Activated CD8-positive, alpha-beta memory T cell treated with anti-CD3 and anti-CD28 coated beads, Interleukin-2, amount 10 ng/mL, durations not matched to agents 7 days and 5 days (primary cell): ENCODE measurements around the gene RGL1. TPM values are rescaled to one million over a fixed set of nuclear protein-coding genes. Genes with fewer than 3 reads are reported as not detected.
"Not testable (repeated sequence)": the region's sequence is repeated elsewhere in the genome, so short reads cannot be mapped to it uniquely, and the experiment has no call there.

Experiments
- ATAC-seq: fragments of 150-1000 bp; cut with Tn5 transposase; one replicate; pipeline ENCODE4 v1.10.0; 2021; ENCODE audit warnings: moderate library complexity
- CTCF ChIA-PET: fragments of 350-600 bp; sonication (Branson Sonifier 250); formaldehyde crosslinking; loops from one replicate; lab custom pipeline; 2021; ENCODE audit warnings: antibody characterized with exemption; lab: Charles Lee
- DNase-seq: peaks from one replicate; pipeline ENCODE4 v3.0.0-alpha.2; 2020
- H3K27ac Mint-ChIP-seq: one replicate; pipeline ENCODE4 v1.8.0; 2021; ENCODE audit warnings: mild to moderate bottlenecking, mixed read lengths
- H3K27me3 Mint-ChIP-seq: one replicate; pipeline ENCODE4 v1.8.0; 2021; ENCODE audit warnings: mixed read lengths
- H3K36me3 Mint-ChIP-seq: one replicate; pipeline ENCODE4 v1.8.0; 2021; ENCODE audit warnings: mild to moderate bottlenecking, mixed read lengths
- H3K4me1 Mint-ChIP-seq: one replicate; pipeline ENCODE4 v1.8.0; 2021; ENCODE audit warnings: mixed read lengths
- H3K4me3 Mint-ChIP-seq: one replicate; pipeline ENCODE4 v1.8.0; 2021; ENCODE audit warnings: mild to moderate bottlenecking, moderate library complexity, mixed read lengths
- H3K9me3 Mint-ChIP-seq: one replicate; pipeline ENCODE4 v1.8.0; 2022; ENCODE audit warnings: low read depth, mixed read lengths
- total RNA-seq, 2 experiments: library from RNA; stranded (reverse); gene quantifications; one replicate each; pipeline ENCODE4 v1.2.3, GENCODE V29; 2021

The RGL1 gene
- total RNA-seq, 2 experiments from 2014 or later = 2.0 to 2.9 TPM

DNA sequence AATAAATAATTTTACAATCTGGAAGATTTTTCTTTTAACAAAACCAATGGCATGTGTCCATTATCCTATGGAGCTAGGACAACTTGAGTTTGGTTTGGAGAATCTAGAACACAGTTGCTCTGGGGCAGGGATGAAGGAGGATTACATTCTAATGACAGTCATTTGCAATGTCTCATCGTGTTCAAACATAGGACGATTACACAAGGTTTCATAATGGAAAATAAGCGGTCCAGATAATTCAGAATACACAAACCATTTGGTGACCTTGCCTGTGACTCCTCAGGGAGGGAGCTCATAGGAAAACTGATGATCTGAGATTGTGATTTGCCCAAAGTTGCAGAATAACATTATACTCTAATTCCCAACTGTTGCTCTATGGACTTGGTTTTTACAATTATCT lies 27.6 kb upstream of the RGL1 start:
- no peaks in the 10 kb centered on the region for H3K4me1 Mint-ChIP-seq
- no peak overlapping the region for H3K4me3 Mint-ChIP-seq
- no peak overlapping the region for H3K27ac Mint-ChIP-seq
- no peaks in the 10 kb centered on the region for H3K27me3 Mint-ChIP-seq
- peaks cover 16% of the 10 kb centered on the region for H3K9me3 Mint-ChIP-seq
- ATAC-seq (no peak), DNase-seq (no peak)
- peaks cover 4% of the 10 kb centered on the region for H3K36me3 Mint-ChIP-seq
- CTCF ChIA-PET = interaction anchor here (0.6 kb wide), 1 partner anchor 17 kb away, joined by 4 read pairs; no protein-coding TSS in a partner anchor

DNA sequence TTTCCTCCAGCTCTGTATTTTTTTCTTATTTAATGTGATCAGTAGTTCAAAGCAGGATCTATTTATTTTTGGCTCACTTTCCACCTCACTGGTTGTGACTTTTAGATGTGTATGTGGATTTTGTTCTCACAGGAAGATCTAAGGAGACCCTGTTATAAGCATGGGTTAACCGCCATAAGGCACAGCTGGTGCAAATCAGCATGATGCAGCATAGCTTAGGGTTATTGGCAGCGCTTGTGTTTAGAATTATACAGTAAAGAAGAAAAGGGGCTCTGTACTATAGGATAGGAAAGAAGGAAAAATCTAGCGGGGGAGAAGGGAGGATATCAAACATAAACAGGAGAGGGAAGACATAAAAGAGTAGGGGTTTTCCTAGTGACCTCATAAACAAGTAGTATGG lies 26.9 kb upstream of the RGL1 start:
- CTCF ChIA-PET = interaction anchor here (0.6 kb wide), 1 partner anchor 17 kb away, joined by 4 read pairs; no protein-coding TSS in a partner anchor
- ATAC-seq (no peak), DNase-seq (no peak)
- peaks cover 2% of the 10 kb centered on the region for H3K36me3 Mint-ChIP-seq
- H3K4me3 Mint-ChIP-seq = no peak overlapping the region
- H3K9me3 Mint-ChIP-seq = peaks cover 14% of the 10 kb centered on the region
- H3K27ac Mint-ChIP-seq = no peak overlapping the region
- H3K4me1 Mint-ChIP-seq = no peaks in the 10 kb centered on the region
- no peaks in the 10 kb centered on the region for H3K27me3 Mint-ChIP-seq

DNA sequence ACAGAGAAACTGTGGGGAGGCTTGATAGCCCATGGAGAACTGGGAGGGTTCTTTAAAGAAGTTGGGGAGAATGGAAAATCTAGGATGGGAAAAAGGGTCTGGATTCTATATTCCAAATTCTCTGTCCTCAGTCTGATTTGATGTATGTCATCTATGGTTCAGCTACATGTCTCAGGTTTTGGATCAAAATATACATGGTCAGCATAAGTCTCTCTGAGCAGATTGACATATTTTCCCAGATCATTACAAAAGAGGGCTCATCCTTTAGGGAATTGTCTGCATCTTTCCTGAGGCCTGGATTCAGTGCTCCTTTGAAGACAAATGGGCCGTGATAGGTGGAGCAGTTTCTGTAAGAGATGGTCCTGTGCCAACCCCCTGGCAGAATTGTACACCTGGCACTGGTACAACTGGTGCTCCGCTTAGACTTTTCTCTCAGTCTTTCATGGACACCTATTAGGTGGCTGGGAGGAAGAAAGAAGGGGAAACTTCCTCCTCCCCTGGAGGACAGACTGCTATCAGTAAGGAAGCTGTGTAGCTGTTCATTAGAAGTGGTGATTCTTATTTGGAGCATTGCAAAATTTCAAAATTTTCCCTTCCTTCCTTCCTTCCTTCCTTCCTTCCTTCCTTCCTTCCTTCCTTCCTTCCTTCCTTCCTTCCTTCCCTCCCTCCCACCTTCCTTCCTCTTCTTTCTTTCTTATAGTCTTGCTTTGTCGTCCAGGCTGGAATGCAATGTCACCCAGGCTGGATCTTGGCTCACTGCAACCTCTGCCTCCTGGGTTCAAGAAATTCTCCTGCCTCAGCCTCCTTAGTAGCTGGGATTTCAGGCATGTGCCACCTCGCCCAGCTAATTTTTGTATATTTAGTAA lies 26.1 kb upstream of the RGL1 start:
- Mint-ChIP-seq H3K4me3 (no peak overlapping the region), H3K27me3 (no peaks in the 10 kb centered on the region), H3K36me3 (peaks cover under 1% of the 10 kb centered on the region), H3K4me1 (no peaks in the 10 kb centered on the region), H3K27ac (no peak overlapping the region), H3K9me3 (peaks cover 11% of the 10 kb centered on the region)
- no peak for ATAC-seq
- DNase-seq = no peak
- CTCF ChIA-PET = no interaction called here

DNA sequence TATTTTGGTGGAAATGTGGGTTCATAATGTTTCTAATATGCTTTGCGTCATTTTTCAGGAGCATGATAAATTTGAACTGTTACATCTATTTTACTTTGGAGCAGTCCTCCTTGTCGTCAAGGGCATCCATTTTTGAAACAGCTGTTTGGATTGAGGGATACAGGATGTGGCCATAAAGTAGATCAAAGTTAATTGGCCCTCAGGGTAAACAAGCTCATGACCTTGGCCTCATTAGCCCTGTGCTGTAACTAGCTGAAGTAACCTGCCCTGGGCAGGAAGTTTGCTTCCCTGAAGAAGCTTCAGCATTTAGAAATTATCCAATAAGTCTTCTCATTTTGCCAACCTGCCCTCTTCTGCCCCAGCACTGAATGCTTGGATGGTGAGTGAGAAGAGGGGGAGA lies 24.8 kb upstream of the RGL1 start:
- CTCF ChIA-PET = interaction anchor here (0.6 kb wide), 1 partner anchor 106 kb away, joined by 3 read pairs; no protein-coding TSS in a partner anchor
- Mint-ChIP-seq H3K4me1 (no peaks in the 10 kb centered on the region), H3K9me3 (peaks cover 5% of the 10 kb centered on the region)

DNA sequence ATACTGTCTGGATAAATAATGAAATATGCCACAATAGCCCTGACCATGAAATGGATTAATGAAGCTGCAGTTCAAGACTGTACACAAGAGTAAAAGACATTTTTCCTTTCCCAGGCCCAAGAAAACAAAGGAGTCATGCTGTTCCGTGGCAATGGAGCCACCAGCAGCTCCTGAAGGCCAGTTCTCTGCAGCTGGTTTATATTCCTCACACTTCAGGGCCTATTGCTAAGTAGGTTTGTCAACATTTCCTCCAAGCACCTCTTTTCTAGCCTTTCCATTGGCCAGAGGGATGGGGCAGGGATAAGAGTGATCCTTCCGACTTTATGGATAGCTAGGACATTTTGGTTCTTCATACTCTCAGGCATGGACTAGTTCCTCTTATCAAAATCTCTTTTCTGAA lies 24.2 kb upstream of the RGL1 start:
- Mint-ChIP-seq H3K36me3 (no peaks in the 10 kb centered on the region), H3K27me3 (no peaks in the 10 kb centered on the region), H3K4me3 (no peak overlapping the region), H3K4me1 (no peaks in the 10 kb centered on the region), H3K27ac (no peak overlapping the region), H3K9me3 (peaks cover 3% of the 10 kb centered on the region)
- no peak for ATAC-seq
- CTCF ChIA-PET = no interaction called here
- no peak for DNase-seq

More for the DNA sequence above, 24.8 kb upstream of the RGL1 start:
- Mint-ChIP-seq H3K27me3 (no peaks in the 10 kb centered on the region), H3K36me3 (no peaks in the 10 kb centered on the region), H3K27ac (no peak overlapping the region), H3K4me3 (no peak overlapping the region)
- DNase-seq (no peak), ATAC-seq (no peak)

DNA sequence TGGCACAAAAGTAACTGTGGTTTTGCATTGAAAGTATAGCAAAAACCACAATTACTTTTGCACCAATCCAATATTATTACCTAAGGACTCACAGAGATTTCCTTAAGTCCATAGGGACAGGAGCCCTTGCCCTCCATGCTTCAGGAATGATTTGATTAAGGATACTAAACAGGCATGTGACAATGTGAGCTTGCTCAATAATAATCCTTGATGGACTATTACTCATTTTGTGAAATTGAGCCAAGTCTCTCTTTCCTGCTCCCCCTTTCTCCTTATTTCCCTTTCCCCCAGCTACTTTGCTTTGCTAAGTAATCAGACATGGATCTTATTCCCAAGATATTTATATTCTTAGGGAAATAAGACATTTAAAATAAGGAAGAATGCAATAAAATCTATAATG lies 21.6 kb upstream of the RGL1 start:
- Mint-ChIP-seq H3K27me3 (no peaks in the 10 kb centered on the region), H3K4me3 (no peak overlapping the region), H3K4me1 (no peaks in the 10 kb centered on the region), H3K9me3 (no peaks in the 10 kb centered on the region), H3K27ac (no peak overlapping the region), H3K36me3 (no peaks in the 10 kb centered on the region)
- CTCF ChIA-PET = no interaction called here
- DNase-seq (no peak), ATAC-seq (no peak)

DNA sequence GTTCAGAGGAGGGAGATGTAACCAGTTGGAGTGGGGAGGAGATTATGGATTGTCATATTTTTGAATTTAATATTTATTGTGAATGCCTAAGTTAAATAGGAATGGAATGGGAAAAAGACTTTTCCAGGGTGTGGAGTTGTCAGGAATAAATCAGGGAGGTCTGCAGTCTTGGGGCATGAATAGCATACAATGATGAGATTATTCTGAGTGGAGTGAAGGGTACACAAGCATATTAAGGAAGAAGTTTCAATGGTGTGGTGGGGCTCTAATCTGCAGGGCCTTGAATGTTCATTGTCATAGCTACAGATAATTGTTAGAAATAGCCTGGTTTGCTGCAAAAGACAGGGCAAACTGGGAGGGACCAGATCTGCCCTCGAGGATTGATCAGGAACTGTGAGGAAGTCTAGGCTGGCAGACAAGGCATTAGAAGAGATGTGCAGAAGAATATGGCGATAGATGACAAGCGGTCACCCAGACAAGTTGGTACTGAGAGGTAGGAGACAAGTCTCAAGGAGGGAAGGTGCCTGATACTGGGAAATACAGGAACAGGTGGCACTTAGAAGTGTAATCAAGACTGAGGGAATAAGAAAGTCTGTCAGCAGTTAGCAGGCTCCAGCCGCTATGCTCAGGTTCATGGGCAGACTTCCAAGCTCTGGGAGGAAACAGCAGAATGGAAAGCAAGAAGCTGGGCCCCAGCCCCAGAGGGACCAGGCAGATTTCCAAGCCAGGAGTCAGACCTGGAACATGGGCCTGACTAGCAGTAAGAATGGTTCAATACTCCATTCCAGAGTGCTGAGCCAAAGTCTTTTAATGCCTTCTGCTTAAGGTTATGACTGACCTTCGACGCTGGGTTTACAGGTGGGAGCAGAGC lies 20.9 kb upstream of the RGL1 start:
- CTCF ChIA-PET = no interaction called here
- ATAC-seq = no peak
- Mint-ChIP-seq H3K9me3 (no peaks in the 10 kb centered on the region), H3K27ac (no peak overlapping the region), H3K27me3 (no peaks in the 10 kb centered on the region), H3K4me3 (no peak overlapping the region), H3K36me3 (no peaks in the 10 kb centered on the region), H3K4me1 (no peaks in the 10 kb centered on the region)
- no peak for DNase-seq

DNA sequence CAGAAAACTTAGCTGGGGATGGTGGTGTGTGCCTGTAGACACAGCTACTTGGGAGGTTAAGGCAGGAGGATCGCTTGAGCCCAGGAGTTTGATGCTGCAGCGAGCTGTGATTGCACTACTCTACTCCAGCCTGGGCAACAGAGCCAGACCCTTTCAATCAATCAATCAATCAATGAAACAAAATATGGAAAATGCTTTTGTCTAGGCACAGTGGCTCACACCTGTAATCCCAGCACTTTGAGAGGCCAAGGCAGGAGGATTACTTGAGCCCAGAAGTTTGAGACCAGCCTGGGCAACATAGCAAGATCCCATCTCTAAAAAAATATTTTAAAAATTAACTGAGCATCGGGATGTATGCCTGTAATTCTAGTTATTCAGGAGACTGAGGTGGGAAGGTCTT lies 19.0 kb upstream of the RGL1 start:
- H3K4me3 Mint-ChIP-seq, H3K27me3 Mint-ChIP-seq, H3K27ac Mint-ChIP-seq, CTCF ChIA-PET, H3K9me3 Mint-ChIP-seq, H3K4me1 Mint-ChIP-seq, ATAC-seq, DNase-seq, H3K36me3 Mint-ChIP-seq: not testable (repeated sequence)

DNA sequence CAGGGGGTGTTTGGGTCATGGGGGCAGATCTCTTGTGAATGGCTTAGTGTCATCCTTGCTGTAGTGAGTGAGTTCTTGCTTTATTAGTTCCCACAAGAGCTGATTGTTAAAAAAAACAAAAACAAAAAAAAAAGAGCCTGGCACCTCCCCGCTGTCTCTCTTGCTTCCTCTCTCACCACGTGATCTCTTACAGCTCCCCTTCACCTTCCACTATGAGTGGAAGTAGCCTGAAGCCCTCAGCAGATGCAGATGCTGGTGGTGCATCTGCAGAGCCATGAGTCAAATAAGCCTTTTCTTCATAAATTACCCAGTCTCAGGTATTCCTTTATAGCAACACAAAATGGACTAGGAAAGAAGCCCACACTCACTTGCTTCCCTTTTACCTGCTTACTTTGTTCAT lies 17.2 kb upstream of the RGL1 start:
- DNase-seq (no peak), ATAC-seq (no peak)
- no peaks in the 10 kb centered on the region for H3K36me3 Mint-ChIP-seq
- H3K27me3 Mint-ChIP-seq = peaks cover 6% of the 10 kb centered on the region
- H3K27ac Mint-ChIP-seq = no peak overlapping the region
- peaks cover 3% of the 10 kb centered on the region for H3K9me3 Mint-ChIP-seq
- no peak overlapping the region for H3K4me3 Mint-ChIP-seq
- H3K4me1 Mint-ChIP-seq = no peaks in the 10 kb centered on the region
- CTCF ChIA-PET = no interaction called here

DNA sequence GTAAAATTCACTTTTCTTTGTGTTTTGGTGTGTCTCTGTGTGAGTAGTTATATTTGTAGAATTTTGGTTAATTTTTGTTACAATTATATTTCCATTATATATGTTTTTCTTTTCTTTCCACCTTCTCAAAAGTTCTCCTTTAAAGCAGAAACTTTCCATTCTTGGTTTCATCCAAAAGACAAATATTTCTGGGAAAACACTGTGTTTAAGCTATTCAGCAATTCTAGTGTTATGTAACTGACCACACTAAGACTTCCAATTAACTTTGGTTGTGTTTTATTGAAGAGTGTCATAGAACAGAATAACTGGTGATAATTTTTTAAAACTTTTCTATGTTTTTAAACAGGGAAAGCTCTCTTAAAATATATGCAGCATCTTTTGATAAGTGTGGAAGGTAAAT lies 13.6 kb upstream of the RGL1 start:
- Mint-ChIP-seq H3K36me3 (no peaks in the 10 kb centered on the region), H3K4me3 (no peak overlapping the region), H3K9me3 (peaks cover 3% of the 10 kb centered on the region), H3K4me1 (no peaks in the 10 kb centered on the region), H3K27ac (no peak overlapping the region), H3K27me3 (peaks cover 6% of the 10 kb centered on the region)
- DNase-seq (no peak), ATAC-seq (no peak)
- CTCF ChIA-PET = no interaction called here

DNA sequence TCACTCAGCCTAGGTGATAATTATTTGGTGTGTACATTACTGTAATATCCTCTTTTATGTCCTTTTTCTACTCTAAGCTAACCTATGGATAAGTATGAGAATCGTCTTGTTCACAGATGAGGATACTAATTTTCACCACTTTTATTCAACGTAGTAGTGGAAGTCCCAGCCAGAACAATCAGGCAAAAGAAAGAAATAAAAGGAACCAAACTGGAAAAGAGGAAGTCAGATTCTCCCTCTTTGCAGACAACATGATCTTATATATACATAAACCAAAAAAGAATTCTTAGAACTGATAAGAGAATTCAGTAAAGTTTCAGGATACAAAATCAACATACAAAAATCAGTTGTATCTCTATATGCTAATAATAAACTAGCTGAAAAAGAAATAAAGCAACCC lies 12.6 kb upstream of the RGL1 start:
- DNase-seq (no peak), ATAC-seq (no peak)
- no peaks in the 10 kb centered on the region for H3K4me1 Mint-ChIP-seq
- H3K9me3 Mint-ChIP-seq = peaks cover 3% of the 10 kb centered on the region
- CTCF ChIA-PET = no interaction called here
- H3K27me3 Mint-ChIP-seq = peaks cover 6% of the 10 kb centered on the region
- H3K27ac Mint-ChIP-seq = no peak overlapping the region
- no peak overlapping the region for H3K4me3 Mint-ChIP-seq
- no peaks in the 10 kb centered on the region for H3K36me3 Mint-ChIP-seq

DNA sequence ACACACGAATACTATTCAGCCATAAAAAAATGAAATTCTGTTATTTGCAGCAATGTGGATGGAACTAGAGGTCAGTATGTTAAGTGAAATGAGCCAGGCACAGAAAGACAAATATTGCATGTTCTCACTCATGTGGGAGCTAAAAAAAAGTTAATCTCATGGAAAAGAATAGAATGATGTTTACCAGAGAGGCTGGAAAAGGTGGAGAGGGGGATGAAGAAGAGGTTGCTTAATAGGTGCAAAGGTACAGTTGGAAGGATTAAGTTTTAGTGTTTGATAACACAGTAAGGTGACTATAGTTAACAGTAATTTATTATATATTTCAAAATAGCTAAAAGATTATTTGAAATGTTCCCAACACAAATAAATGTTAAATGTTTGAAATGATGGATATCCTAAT lies 10.8 kb upstream of the RGL1 start:
- no peak for DNase-seq
- no peaks in the 10 kb centered on the region for H3K36me3 Mint-ChIP-seq
- H3K4me3 Mint-ChIP-seq = no peak overlapping the region
- no peaks in the 10 kb centered on the region for H3K4me1 Mint-ChIP-seq
- ATAC-seq = no peak
- H3K27me3 Mint-ChIP-seq = peaks cover 6% of the 10 kb centered on the region
- CTCF ChIA-PET = no interaction called here
- peaks cover 3% of the 10 kb centered on the region for H3K9me3 Mint-ChIP-seq
- no peak overlapping the region for H3K27ac Mint-ChIP-seq

DNA sequence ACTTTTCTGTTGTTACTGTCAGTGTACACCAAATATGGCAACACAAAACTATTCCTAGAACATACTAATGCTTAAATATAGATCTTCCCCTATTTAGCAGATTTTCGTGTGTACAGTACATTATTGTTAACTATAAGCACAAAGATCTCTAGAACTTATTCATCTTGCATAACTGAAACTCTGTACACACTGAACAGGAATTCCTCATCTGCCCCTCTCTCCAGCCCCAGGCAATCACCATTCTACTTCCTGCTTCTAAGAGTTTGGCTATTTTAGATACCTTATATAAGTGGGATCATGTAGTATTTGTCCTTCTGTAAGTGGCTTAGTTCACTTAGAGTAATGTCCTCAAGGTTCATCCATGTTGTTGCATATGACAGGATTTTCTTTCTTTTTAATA lies 4.5 kb upstream of the RGL1 start:
- DNase-seq (no peak), ATAC-seq (no peak)
- CTCF ChIA-PET = no interaction called here
- Mint-ChIP-seq H3K27me3 (peaks cover 15% of the 10 kb centered on the region), H3K9me3 (peaks cover 16% of the 10 kb centered on the region), H3K27ac (no peak overlapping the region), H3K4me3 (no peak overlapping the region), H3K4me1 (peaks cover 3% of the 10 kb centered on the region), H3K36me3 (peaks cover 4% of the 10 kb centered on the region)
